ENCODE results near the gene SMARCA4. TPM values are rescaled to one million over a fixed set of nuclear protein-coding genes. Genes with fewer than 3 reads are reported as not detected.

The SMARCA4 gene
- total and polyA plus RNA-seq, 2 experiments from 2014 or later: 177 to 336 TPM

DNA sequence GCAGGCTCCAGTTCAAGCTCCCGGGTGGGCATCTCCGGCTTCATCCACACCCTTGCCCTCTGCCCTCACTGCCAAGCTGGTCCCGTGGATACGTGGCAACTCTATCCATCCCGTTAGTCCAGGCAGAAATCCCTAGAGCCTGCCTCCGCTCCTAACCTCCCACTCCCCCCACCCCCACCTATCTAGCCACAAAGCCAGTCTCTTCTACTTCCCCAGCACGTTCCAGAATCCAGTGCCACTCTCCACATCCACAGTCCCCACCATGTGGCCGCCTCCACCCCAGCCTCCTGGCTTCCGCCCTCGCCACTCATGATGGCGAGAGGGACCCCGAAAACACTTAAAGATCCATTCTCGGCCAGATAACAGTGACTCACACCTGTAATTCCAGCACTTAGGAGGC is 36.2 kb upstream of the SMARCA4 start:
- Histone ChIP-seq H3K4me1 (ENCODE audit: insufficient read depth) (peaks cover 1% of the 10 kb centered on the region; the same call in 1 of the 2 replicates), H2AFZ (no peak overlapping the region), H3K27me3 (ENCODE audit: insufficient read depth) (no peaks in the 10 kb centered on the region), H3K4me2 (no peak overlapping the region), H3K79me2 (replicated peaks; ENCODE audit: insufficient read depth) (peaks cover 12% of the 10 kb centered on the region), H3K4me3 (no peak overlapping the region), H3K36me3 (ENCODE audit: insufficient read depth) (no peaks in the 10 kb centered on the region), H3K27ac (ENCODE audit: low read depth) (no peak overlapping the region), H3K9me2 (ENCODE audit: insufficient read depth) (no peaks in the 10 kb centered on the region), H3F3A (replicated peaks; ENCODE audit: low read depth) (peaks cover 9% of the 10 kb centered on the region; the same call in 1 of the 2 replicates), H4K20me1 (replicated peaks; ENCODE audit: insufficient read depth) (no peaks in the 10 kb centered on the region)
- peaks cover 30% of the 10 kb centered on the region for H3K27me3 Mint-ChIP-seq (ENCODE audit: insufficient read depth, low read depth, poor library complexity)
- H3K36me3 Mint-ChIP-seq (ENCODE audit: low read depth): peaks cover 36% of the 10 kb centered on the region
- H3K4me1 Mint-ChIP-seq: peaks cover 7% of the 10 kb centered on the region; the same call in 2 of the 3 replicates
- H3K9me3 Mint-ChIP-seq: no peaks in the 10 kb centered on the region
- DNase-seq (ENCODE audit: low spot score) (no peak), ATAC-seq (no peak)
- TF ChIP-seq STAT1 (IDR thresholded peaks at IDR 0.05; ENCODE audit: unreplicated experiment) (no peak), ZNF114 (CRISPR knock-in tag; IDR thresholded peaks at IDR 0.05) (no peak), EZH2phosphoT487 (IDR thresholded peaks at IDR 0.05; ENCODE audit: unreplicated experiment) (no peak), ETS1 (IDR thresholded peaks at IDR 0.05) (no peak), JUNB (IDR thresholded peaks at IDR 0.05; ENCODE audit: unreplicated experiment) (no peak), ZNF331 (CRISPR knock-in tag; IDR thresholded peaks at IDR 0.05; ENCODE audit: low read depth) (no peak)
- TF ChIP-seq, protein P1, sequence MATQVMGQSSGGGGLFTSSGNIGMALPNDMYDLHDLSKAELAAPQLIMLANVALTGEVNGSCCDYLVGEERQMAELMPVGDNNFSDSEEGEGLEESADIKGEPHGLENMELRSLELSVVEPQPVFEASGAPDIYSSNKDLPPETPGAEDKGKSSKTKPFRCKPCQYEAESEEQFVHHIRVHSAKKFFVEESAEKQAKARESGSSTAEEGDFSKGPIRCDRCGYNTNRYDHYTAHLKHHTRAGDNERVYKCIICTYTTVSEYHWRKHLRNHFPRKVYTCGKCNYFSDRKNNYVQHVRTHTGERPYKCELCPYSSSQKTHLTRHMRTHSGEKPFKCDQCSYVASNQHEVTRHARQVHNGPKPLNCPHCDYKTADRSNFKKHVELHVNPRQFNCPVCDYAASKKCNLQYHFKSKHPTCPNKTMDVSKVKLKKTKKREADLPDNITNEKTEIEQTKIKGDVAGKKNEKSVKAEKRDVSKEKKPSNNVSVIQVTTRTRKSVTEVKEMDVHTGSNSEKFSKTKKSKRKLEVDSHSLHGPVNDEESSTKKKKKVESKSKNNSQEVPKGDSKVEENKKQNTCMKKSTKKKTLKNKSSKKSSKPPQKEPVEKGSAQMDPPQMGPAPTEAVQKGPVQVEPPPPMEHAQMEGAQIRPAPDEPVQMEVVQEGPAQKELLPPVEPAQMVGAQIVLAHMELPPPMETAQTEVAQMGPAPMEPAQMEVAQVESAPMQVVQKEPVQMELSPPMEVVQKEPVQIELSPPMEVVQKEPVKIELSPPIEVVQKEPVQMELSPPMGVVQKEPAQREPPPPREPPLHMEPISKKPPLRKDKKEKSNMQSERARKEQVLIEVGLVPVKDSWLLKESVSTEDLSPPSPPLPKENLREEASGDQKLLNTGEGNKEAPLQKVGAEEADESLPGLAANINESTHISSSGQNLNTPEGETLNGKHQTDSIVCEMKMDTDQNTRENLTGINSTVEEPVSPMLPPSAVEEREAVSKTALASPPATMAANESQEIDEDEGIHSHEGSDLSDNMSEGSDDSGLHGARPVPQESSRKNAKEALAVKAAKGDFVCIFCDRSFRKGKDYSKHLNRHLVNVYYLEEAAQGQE (IDR thresholded peaks at IDR 0.05; ENCODE audit: unreplicated experiment): no peak
- TF ChIP-seq, protein P2, sequence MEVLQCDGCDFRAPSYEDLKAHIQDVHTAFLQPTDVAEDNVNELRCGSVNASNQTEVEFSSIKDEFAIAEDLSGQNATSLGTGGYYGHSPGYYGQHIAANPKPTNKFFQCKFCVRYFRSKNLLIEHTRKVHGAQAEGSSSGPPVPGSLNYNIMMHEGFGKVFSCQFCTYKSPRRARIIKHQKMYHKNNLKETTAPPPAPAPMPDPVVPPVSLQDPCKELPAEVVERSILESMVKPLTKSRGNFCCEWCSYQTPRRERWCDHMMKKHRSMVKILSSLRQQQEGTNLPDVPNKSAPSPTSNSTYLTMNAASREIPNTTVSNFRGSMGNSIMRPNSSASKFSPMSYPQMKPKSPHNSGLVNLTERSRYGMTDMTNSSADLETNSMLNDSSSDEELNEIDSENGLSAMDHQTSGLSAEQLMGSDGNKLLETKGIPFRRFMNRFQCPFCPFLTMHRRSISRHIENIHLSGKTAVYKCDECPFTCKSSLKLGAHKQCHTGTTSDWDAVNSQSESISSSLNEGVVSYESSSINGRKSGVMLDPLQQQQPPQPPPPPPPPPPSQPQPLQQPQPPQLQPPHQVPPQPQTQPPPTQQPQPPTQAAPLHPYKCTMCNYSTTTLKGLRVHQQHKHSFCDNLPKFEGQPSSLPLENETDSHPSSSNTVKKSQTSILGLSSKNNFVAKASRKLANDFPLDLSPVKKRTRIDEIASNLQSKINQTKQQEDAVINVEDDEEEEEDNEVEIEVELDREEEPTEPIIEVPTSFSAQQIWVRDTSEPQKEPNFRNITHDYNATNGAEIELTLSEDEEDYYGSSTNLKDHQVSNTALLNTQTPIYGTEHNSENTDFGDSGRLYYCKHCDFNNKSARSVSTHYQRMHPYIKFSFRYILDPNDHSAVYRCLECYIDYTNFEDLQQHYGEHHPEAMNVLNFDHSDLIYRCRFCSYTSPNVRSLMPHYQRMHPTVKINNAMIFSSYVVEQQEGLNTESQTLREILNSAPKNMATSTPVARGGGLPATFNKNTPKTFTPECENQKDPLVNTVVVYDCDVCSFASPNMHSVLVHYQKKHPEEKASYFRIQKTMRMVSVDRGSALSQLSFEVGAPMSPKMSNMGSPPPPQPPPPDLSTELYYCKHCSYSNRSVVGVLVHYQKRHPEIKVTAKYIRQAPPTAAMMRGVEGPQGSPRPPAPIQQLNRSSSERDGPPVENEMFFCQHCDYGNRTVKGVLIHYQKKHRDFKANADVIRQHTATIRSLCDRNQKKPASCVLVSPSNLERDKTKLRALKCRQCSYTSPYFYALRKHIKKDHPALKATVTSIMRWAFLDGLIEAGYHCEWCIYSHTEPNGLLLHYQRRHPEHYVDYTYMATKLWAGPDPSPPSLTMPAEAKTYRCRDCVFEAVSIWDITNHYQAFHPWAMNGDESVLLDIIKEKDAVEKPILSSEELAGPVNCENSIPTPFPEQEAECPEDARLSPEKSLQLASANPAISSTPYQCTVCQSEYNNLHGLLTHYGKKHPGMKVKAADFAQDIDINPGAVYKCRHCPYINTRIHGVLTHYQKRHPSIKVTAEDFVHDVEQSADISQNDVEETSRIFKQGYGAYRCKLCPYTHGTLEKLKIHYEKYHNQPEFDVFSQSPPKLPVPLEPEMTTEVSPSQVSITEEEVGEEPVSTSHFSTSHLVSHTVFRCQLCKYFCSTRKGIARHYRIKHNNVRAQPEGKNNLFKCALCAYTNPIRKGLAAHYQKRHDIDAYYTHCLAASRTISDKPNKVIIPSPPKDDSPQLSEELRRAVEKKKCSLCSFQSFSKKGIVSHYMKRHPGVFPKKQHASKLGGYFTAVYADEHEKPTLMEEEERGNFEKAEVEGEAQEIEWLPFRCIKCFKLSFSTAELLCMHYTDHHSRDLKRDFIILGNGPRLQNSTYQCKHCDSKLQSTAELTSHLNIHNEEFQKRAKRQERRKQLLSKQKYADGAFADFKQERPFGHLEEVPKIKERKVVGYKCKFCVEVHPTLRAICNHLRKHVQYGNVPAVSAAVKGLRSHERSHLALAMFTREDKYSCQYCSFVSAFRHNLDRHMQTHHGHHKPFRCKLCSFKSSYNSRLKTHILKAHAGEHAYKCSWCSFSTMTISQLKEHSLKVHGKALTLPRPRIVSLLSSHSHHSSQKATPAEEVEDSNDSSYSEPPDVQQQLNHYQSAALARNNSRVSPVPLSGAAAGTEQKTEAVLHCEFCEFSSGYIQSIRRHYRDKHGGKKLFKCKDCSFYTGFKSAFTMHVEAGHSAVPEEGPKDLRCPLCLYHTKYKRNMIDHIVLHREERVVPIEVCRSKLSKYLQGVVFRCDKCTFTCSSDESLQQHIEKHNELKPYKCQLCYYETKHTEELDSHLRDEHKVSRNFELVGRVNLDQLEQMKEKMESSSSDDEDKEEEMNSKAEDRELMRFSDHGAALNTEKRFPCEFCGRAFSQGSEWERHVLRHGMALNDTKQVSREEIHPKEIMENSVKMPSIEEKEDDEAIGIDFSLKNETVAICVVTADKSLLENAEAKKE (CRISPR knock-in tag; IDR thresholded peaks at IDR 0.05): no peak
- H3K27ac Mint-ChIP-seq: no peak overlapping the region
- no peak overlapping the region for H3K4me3 Mint-ChIP-seq

Data from GM23338 (cell line).